IMR-90 (cell line): ENCODE measurements around the gene DPYD. TPM values are rescaled to one million over a fixed set of nuclear protein-coding genes. Genes with fewer than 3 reads are reported as not detected.

Experiments used
- ATAC-seq: fragments of 200-7000 bp; cut with Tn5 transposase; 2 replicates; pipeline ENCODE4 v1.9.1; 2020; ENCODE audit warnings: low read depth, mild to moderate bottlenecking, moderate library complexity
- BruUV-seq: library from RNA; stranded (reverse); fragments of 400-500 nt; replicated peaks from 2 replicates; lab custom pipeline; 2021; lab: Mats Ljungman, UMichigan
- CTCF ChIA-PET: fragments of 300-600 bp; formaldehyde crosslinking; extraction: SDS; loops from one replicate; lab custom pipeline; 2021; ENCODE audit warnings: antibody characterized with exemption; lab: Yijun Ruan, JAX
- POLR2A ChIA-PET: fragments of 300-600 bp; sonication (Branson Sonifier 250); formaldehyde crosslinking; loops from one replicate; lab custom pipeline; 2022; ENCODE audit warnings: antibody characterized with exemption; ENCODE audit not compliant: unreplicated experiment; lab: Charles Lee
- DNase-seq: peaks from one replicate; pipeline ENCODE4 v3.0.0; 2013
- H2AFZ ChIP-seq: replicated peaks from 2 replicates; pipeline ENCODE3; 2013; ENCODE audit warnings: low read length, mild to moderate bottlenecking; ENCODE audit not compliant: poor library complexity
- H2AK5ac ChIP-seq: 2 replicates; pipeline ENCODE4 v1.6.1; 2013; ENCODE audit warnings: low read depth, low read length, inconsistent platforms
- H2AK9ac ChIP-seq: replicated peaks from 2 replicates; pipeline ENCODE3; 2013; ENCODE audit warnings: mild to moderate bottlenecking, low read depth, low read length, moderate library complexity; ENCODE audit not compliant: poor library complexity
- H2BK120ac ChIP-seq: 2 replicates; pipeline ENCODE4 v1.6.1; 2013; ENCODE audit warnings: low read depth, low read length, inconsistent platforms
- H2BK15ac ChIP-seq: 3 replicates; pipeline ENCODE4 v1.6.1; 2013; ENCODE audit warnings: low read depth, low read length, inconsistent platforms
- H2BK20ac ChIP-seq: 2 replicates; pipeline ENCODE4 v1.6.1; 2013; ENCODE audit warnings: low read depth, mild to moderate bottlenecking, inconsistent platforms, low read length, moderate library complexity
- H2BK5ac ChIP-seq: 2 replicates; pipeline ENCODE4 v1.6.1; 2013; ENCODE audit warnings: mild to moderate bottlenecking, low read depth, low read length, inconsistent platforms; ENCODE audit not compliant: poor library complexity, severe bottlenecking
- H3K14ac ChIP-seq: replicated peaks from 2 replicates; pipeline ENCODE4 v1.6.1; 2013; ENCODE audit warnings: low read depth, low read length, inconsistent platforms
- H3K18ac ChIP-seq: 2 replicates; pipeline ENCODE4 v1.6.1; 2013; ENCODE audit warnings: low read depth, low read length, control low read depth
- H3K23ac ChIP-seq: 2 replicates; pipeline ENCODE4 v1.6.1; 2013; ENCODE audit warnings: low read depth, low read length, inconsistent platforms
- H3K27ac ChIP-seq: 2 replicates; pipeline ENCODE4 v1.5.1; 2013; ENCODE audit warnings: mild to moderate bottlenecking, control low read depth, low read length; ENCODE audit not compliant: insufficient read depth
- H3K27me3 ChIP-seq: 2 replicates; pipeline ENCODE4 v1.6.1; 2013; ENCODE audit warnings: low read length; ENCODE audit not compliant: control insufficient read depth, insufficient read depth
- H3K36me3 ChIP-seq: 2 replicates; pipeline ENCODE4 v1.6.1; 2013; ENCODE audit warnings: low read length, mixed read lengths; ENCODE audit not compliant: control insufficient read depth, insufficient read depth
- H3K4ac ChIP-seq: 2 replicates; pipeline ENCODE4 v1.6.1; 2013; ENCODE audit warnings: low read depth, low read length, inconsistent platforms
- H3K4me1 ChIP-seq: 2 replicates; pipeline ENCODE4 v1.6.1; 2013; ENCODE audit warnings: low read length, mixed read lengths; ENCODE audit not compliant: control insufficient read depth, insufficient read depth
- H3K4me2 ChIP-seq: 2 replicates; pipeline ENCODE4 v1.6.1; 2013; ENCODE audit warnings: low read depth, mild to moderate bottlenecking, control low read depth, low read length, moderate library complexity
- H3K4me3 ChIP-seq: 2 replicates; pipeline ENCODE4 v1.5.1; 2013; ENCODE audit warnings: low read depth, mild to moderate bottlenecking, control low read depth, low read length, moderate library complexity; ENCODE audit not compliant: insufficient read depth
- H3K56ac ChIP-seq: 2 replicates; pipeline ENCODE4 v1.6.1; 2013; ENCODE audit warnings: low read length, inconsistent platforms; ENCODE audit not compliant: insufficient read depth; ENCODE audit errors: extremely low read depth
- H3K79me1 ChIP-seq, 2 experiments: 2 replicates each; pipeline ENCODE4 v1.6.1; 2013; ENCODE audit warnings: low read length in 2 of 2, inconsistent platforms in 1 of 2, low read depth in 1 of 2
- H3K9ac ChIP-seq: 2 replicates; pipeline ENCODE4 v1.6.1; 2013; ENCODE audit warnings: low read depth, low read length, control low read depth
- H3K9me1 ChIP-seq: 2 replicates; pipeline ENCODE4 v1.6.1; 2013; ENCODE audit warnings: low read length, inconsistent platforms; ENCODE audit not compliant: insufficient read depth
- H3K9me3 ChIP-seq: 2 replicates; pipeline ENCODE4 v1.6.1; 2013; ENCODE audit warnings: low read length; ENCODE audit not compliant: control insufficient read depth, insufficient read depth
- H4K20me1 ChIP-seq: 2 replicates; pipeline ENCODE4 v1.6.1; 2013; ENCODE audit warnings: low read length, inconsistent platforms; ENCODE audit not compliant: insufficient read depth
- H4K5ac ChIP-seq: 2 replicates; pipeline ENCODE4 v1.6.1; 2013; ENCODE audit warnings: mild to moderate bottlenecking, low read depth, low read length, control low read depth
- H4K8ac ChIP-seq, 2 experiments: 2 replicates each; pipeline ENCODE4 v1.6.1; 2013; ENCODE audit warnings: low read depth in 2 of 2, low read length in 2 of 2, control low read depth in 1 of 2, inconsistent platforms in 1 of 2
- H4K91ac ChIP-seq: 2 replicates; pipeline ENCODE4 v1.6.1; 2013; ENCODE audit warnings: low read depth, low read length, inconsistent platforms; ENCODE audit not compliant: insufficient read depth
- BHLHE40 ChIP-seq: fragments of 150-350 bp; IDR thresholded peaks from 2 replicates; pipeline ENCODE4 v1.6.1; 2016; ENCODE audit warnings: mild to moderate bottlenecking, low read depth, low read length
- CEBPB ChIP-seq: IDR thresholded peaks from 2 replicates; pipeline ENCODE4 v1.6.1; 2012; ENCODE audit warnings: low read depth, low read length, improper control_type of control experiment
- CHD1 ChIP-seq: IDR thresholded peaks from 2 replicates; pipeline ENCODE4 v1.6.1; 2012; ENCODE audit warnings: low read depth, low read length, improper control_type of control experiment
- FOS ChIP-seq: fragments of 150-350 bp; IDR thresholded peaks from 2 replicates; pipeline ENCODE4 v1.6.1; 2016; ENCODE audit warnings: low read depth, low read length
- MAFK ChIP-seq: IDR thresholded peaks from 2 replicates; pipeline ENCODE4 v1.6.1; 2012; ENCODE audit warnings: low read depth, low read length, improper control_type of control experiment
- MAZ ChIP-seq: IDR thresholded peaks from 2 replicates; pipeline ENCODE4 v1.6.1; 2012; ENCODE audit warnings: low read depth, mild to moderate bottlenecking, low read length, improper control_type of control experiment, moderate library complexity, borderline replicate concordance
- MXI1 ChIP-seq: IDR thresholded peaks from 2 replicates; pipeline ENCODE4 v1.6.1; 2012; ENCODE audit warnings: low read depth, mild to moderate bottlenecking, low read length, moderate library complexity, borderline replicate concordance
- NFE2L2 ChIP-seq: fragments of 150-350 bp; IDR thresholded peaks from 2 replicates; pipeline ENCODE4 v1.6.1; 2016; ENCODE audit warnings: low read depth, mild to moderate bottlenecking, low read length
- POLR2A ChIP-seq: IDR thresholded peaks from 2 replicates; pipeline ENCODE4 v1.6.1; 2012; ENCODE audit warnings: mild to moderate bottlenecking, low read depth, low read length
- RAD21 ChIP-seq: IDR thresholded peaks from 2 replicates; pipeline ENCODE4 v1.6.1; 2012; ENCODE audit warnings: low read length, improper control_type of control experiment
- RCOR1 ChIP-seq: IDR thresholded peaks from 2 replicates; pipeline ENCODE4 v1.6.1; 2012; ENCODE audit warnings: mild to moderate bottlenecking, low read length, improper control_type of control experiment; ENCODE audit not compliant: insufficient replicate concordance
- RFX5 ChIP-seq: IDR thresholded peaks from 2 replicates; pipeline ENCODE4 v1.8.0; 2012; ENCODE audit warnings: low read depth, mild to moderate bottlenecking, low read length, moderate library complexity
- SMC3 ChIP-seq: fragments of 150-350 bp; IDR thresholded peaks from 2 replicates; pipeline ENCODE4 v1.6.1; 2016; ENCODE audit warnings: low read depth, mild to moderate bottlenecking, antibody characterized with exemption, low read length, moderate library complexity
- dilution Hi-C: fragments of 300-500 bp; cut with HindIII; formaldehyde crosslinking; loops from one replicate; pipeline ENCODE4 v1.14.3; 2018; ENCODE audit warnings: low sequenced_read_pairs; ENCODE audit not compliant: unreplicated experiment
- in situ Hi-C: fragments of 300-500 bp; cut with MboI; formaldehyde crosslinking; loops from 3 replicates; pipeline ENCODE4 v1.14.3; 2019; ENCODE audit warnings: low sequenced_read_pairs, inconsistent platforms, mixed read lengths
- intact Hi-C: fragments of 100-400 bp; cut with micrococcal nuclease; formaldehyde crosslinking; loops from 2 replicates; pipeline ENCODE4 v1.10.0; 2022
- polyA plus RNA-seq, 3 experiments: library from polyadenylated mRNA; depleted of rRNA; stranded (reverse); fragments of >200 nt; gene quantifications; 2 replicates each; pipeline ENCODE4 v1.2.3, GENCODE V29; 2012; ENCODE audit warnings: low replicate concordance in 1 of 3
- total RNA-seq: library from RNA; depleted of rRNA; stranded (reverse); fragments of >200 nt; gene quantifications from 2 replicates; pipeline ENCODE4 v1.2.3, GENCODE V29; 2012
- TF ChIP-seq, protein P1 (sequence below): fragments of 150-350 bp; IDR thresholded peaks from 2 replicates; pipeline ENCODE4 v1.6.1; 2016; ENCODE audit warnings: low read depth, mild to moderate bottlenecking, low read length, moderate library complexity, borderline replicate concordance
- TF ChIP-seq, protein P2 (sequence below): fragments of 150-350 bp; IDR thresholded peaks from 2 replicates; pipeline ENCODE4 v1.6.1; 2017; ENCODE audit warnings: mild to moderate bottlenecking, antibody characterized with exemption, low read length, low read depth
- TF ChIP-seq, protein P3 (sequence below): conservative IDR thresholded peaks from 2 replicates; pipeline ENCODE4 v1.5.1; 2012; ENCODE audit warnings: mild to moderate bottlenecking, low read depth, low read length, improper control_type of control experiment

The DPYD gene
- total and polyA plus RNA-seq, 2 of the 4 experiments (the other 2 are of a cell fraction) = 9.3 to 47.3 TPM

DNA sequence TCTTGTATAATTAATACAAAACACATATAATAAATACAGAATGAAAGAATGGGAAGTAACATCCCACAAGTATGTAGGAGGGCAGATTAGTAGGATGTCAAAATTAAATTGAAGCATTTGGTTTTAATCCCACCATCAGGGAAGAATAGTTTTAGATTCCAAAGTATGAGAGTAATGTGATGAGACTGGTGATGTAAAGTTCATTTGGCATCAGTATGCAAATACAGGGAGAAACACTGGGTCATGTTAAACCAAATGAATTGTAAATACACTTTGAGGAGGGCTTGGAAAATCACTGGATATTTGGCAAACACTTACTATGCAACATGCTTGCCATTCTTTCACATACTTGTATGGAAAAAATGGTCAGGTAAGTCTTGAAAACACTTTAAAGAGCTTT, 358.8 kb downstream of the DPYD start:
- Histone ChIP-seq H2BK5ac (no peak overlapping the region), H2AFZ (no peak overlapping the region), H3K4ac (no peak overlapping the region), H3K18ac (no peak overlapping the region), H3K14ac (no peak overlapping the region), H3K27ac (no peak overlapping the region), H3K9me3 (no peaks in the 10 kb centered on the region), H3K23ac (no peak overlapping the region), H2BK20ac (no peak overlapping the region), H3K4me2 (no peak overlapping the region), H3K36me3 (no peaks in the 10 kb centered on the region), H3K9ac (no peak overlapping the region), H2AK9ac (no peak overlapping the region), H3K56ac (no peak overlapping the region), H3K4me1 (no peaks in the 10 kb centered on the region), H4K91ac (no peak overlapping the region), H4K8ac (no peak overlapping the region), H3K9me1 (no peaks in the 10 kb centered on the region), H3K79me1 (no peaks in the 10 kb centered on the region), H3K27me3 (no peaks in the 10 kb centered on the region), H2AK5ac (no peak overlapping the region), H2BK120ac (no peak overlapping the region), H4K20me1 (no peaks in the 10 kb centered on the region), H2BK15ac (no peak overlapping the region), H4K5ac (no peak overlapping the region), H3K4me3 (no peak overlapping the region)
- dilution Hi-C loops = no loop called here
- TF ChIP-seq, protein P1, sequence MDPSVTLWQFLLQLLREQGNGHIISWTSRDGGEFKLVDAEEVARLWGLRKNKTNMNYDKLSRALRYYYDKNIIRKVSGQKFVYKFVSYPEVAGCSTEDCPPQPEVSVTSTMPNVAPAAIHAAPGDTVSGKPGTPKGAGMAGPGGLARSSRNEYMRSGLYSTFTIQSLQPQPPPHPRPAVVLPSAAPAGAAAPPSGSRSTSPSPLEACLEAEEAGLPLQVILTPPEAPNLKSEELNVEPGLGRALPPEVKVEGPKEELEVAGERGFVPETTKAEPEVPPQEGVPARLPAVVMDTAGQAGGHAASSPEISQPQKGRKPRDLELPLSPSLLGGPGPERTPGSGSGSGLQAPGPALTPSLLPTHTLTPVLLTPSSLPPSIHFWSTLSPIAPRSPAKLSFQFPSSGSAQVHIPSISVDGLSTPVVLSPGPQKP = no peak
- TF ChIP-seq MAFK (no peak), NFE2L2 (no peak), FOS (no peak), BHLHE40 (no peak), RFX5 (no peak), MAZ (no peak), RAD21 (no peak), POLR2A (no peak), RCOR1 (no peak), CEBPB (no peak), SMC3 (no peak), CHD1 (no peak), MXI1 (no peak)
- TF ChIP-seq, protein P2, sequence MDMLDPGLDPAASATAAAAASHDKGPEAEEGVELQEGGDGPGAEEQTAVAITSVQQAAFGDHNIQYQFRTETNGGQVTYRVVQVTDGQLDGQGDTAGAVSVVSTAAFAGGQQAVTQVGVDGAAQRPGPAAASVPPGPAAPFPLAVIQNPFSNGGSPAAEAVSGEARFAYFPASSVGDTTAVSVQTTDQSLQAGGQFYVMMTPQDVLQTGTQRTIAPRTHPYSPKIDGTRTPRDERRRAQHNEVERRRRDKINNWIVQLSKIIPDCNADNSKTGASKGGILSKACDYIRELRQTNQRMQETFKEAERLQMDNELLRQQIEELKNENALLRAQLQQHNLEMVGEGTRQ = no peak
- TF ChIP-seq, protein P3, sequence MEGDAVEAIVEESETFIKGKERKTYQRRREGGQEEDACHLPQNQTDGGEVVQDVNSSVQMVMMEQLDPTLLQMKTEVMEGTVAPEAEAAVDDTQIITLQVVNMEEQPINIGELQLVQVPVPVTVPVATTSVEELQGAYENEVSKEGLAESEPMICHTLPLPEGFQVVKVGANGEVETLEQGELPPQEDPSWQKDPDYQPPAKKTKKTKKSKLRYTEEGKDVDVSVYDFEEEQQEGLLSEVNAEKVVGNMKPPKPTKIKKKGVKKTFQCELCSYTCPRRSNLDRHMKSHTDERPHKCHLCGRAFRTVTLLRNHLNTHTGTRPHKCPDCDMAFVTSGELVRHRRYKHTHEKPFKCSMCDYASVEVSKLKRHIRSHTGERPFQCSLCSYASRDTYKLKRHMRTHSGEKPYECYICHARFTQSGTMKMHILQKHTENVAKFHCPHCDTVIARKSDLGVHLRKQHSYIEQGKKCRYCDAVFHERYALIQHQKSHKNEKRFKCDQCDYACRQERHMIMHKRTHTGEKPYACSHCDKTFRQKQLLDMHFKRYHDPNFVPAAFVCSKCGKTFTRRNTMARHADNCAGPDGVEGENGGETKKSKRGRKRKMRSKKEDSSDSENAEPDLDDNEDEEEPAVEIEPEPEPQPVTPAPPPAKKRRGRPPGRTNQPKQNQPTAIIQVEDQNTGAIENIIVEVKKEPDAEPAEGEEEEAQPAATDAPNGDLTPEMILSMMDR = no peak
- in situ Hi-C loops = no loop called here
- ChIA-PET POLR2A (no interaction called here), CTCF (no interaction called here)
- ATAC-seq = peak; percentile 80
- no TSS peak for BruUV-seq
- intact Hi-C loops = no loop called here
- peak; percentile 23 for DNase-seq
